H1 (cell line): ENCODE data around the gene UPF2. TPM values are rescaled to one million over a fixed set of nuclear protein-coding genes. Genes with fewer than 3 reads are reported as not detected.

Experiments
- CTCF ChIA-PET: fragments of 300-600 bp; sonication (Branson Sonifier 250); formaldehyde crosslinking; loops from one replicate; lab custom pipeline; 2021; ENCODE audit not compliant: partially characterized antibody; lab: Charles Lee
- POLR2A ChIA-PET: fragments of 300-600 bp; sonication (Branson Sonifier 250); formaldehyde crosslinking; loops from one replicate; lab custom pipeline; 2021; ENCODE audit warnings: inconsistent platforms; ENCODE audit not compliant: partially characterized antibody; lab: Charles Lee
- DNase-seq, 2 experiments: peaks; one replicate each; pipeline versions ENCODE4 v3.0.0 to v3.0.0-alpha.2; 2010 to 2022; ENCODE audit warnings: low spot score in 2 of 2, low read depth in 1 of 2, mixed read lengths in 1 of 2
- FAIRE-seq: peaks from 2 replicates; lab custom pipeline; 2011; peaks lifted over from hg19 to GRCh38; lab: Jason Lieb, UNC
- H2AFZ ChIP-seq: 2 replicates; pipeline ENCODE4 v1.8.1; 2012; ENCODE audit warnings: low read length, inconsistent platforms
- H2AK5ac ChIP-seq: 2 replicates; pipeline ENCODE4 v1.6.1; 2013; ENCODE audit warnings: low read depth, low read length
- H2BK120ac ChIP-seq: replicated peaks from 2 replicates; pipeline ENCODE3; 2013; ENCODE audit warnings: low read depth, low read length, inconsistent platforms
- H2BK12ac ChIP-seq: 2 replicates; pipeline ENCODE4 v1.6.1; 2013; ENCODE audit warnings: low read depth, low read length
- H2BK15ac ChIP-seq: 2 replicates; pipeline ENCODE4 v1.6.1; 2013; ENCODE audit warnings: low read length
- H2BK20ac ChIP-seq: 2 replicates; pipeline ENCODE4 v1.6.1; 2013; ENCODE audit warnings: low read length
- H2BK5ac ChIP-seq: 2 replicates; pipeline ENCODE4 v1.6.1; 2013; ENCODE audit warnings: low read depth, low read length
- H3K14ac ChIP-seq: 2 replicates; pipeline ENCODE4 v1.6.1; 2013; ENCODE audit warnings: inconsistent platforms; ENCODE audit not compliant: insufficient read length
- H3K18ac ChIP-seq: 2 replicates; pipeline ENCODE4 v1.6.1; 2013; ENCODE audit warnings: low read length; ENCODE audit errors: extremely low read depth
- H3K23ac ChIP-seq: 2 replicates; pipeline ENCODE4 v1.6.1; 2013; ENCODE audit warnings: inconsistent platforms; ENCODE audit not compliant: insufficient read length
- H3K23me2 ChIP-seq: 2 replicates; pipeline ENCODE4 v1.6.1; 2013; ENCODE audit warnings: low read depth, low read length
- H3K27ac ChIP-seq: 2 replicates; pipeline ENCODE4 v1.6.1; 2011; ENCODE audit warnings: low read depth, low read length, inconsistent platforms
- H3K27me3 ChIP-seq, 4 experiments: replicated peaks in 1 of 4; 1 replicate in 1 of 4; 2 replicates in 3 of 4; pipeline versions ENCODE4 v1.6.1 to v1.8.1; 2011 to 2013; ENCODE audit warnings: low read length in 3 of 4, mild to moderate bottlenecking in 3 of 4, inconsistent platforms in 2 of 4, mixed read lengths in 2 of 4, moderate library complexity in 1 of 4; ENCODE audit not compliant: control insufficient read depth in 3 of 4, insufficient read depth in 3 of 4; ENCODE audit errors: extremely low read depth in 1 of 4
- H3K36me3 ChIP-seq, 4 experiments: 2 replicates each; pipeline versions ENCODE4 v1.6.1 to v1.8.1; 2011 to 2013; ENCODE audit warnings: mild to moderate bottlenecking in 4 of 4, low read length in 3 of 4, moderate library complexity in 2 of 4, control low read depth in 1 of 4, inconsistent platforms in 1 of 4; ENCODE audit not compliant: insufficient read depth in 4 of 4, control insufficient read depth in 2 of 4
- H3K4ac ChIP-seq: replicated peaks from 2 replicates; pipeline ENCODE3; 2013; ENCODE audit warnings: low read length, low read depth, mixed read lengths, inconsistent platforms; ENCODE audit not compliant: insufficient read length
- H3K4me1 ChIP-seq, 4 experiments: replicated peaks in 1 of 4; 1 replicate in 1 of 4; 2 replicates in 3 of 4; pipeline versions ENCODE4 v1.6.1 to v1.8.1; 2011 to 2013; ENCODE audit warnings: low read length in 3 of 4, inconsistent platforms in 2 of 4, mixed read lengths in 1 of 4; ENCODE audit not compliant: insufficient read depth in 4 of 4, control insufficient read depth in 3 of 4
- H3K4me2 ChIP-seq, 2 experiments: 2 replicates each; pipeline versions ENCODE4 v1.6.1 to v1.8.1; 2011 to 2013; ENCODE audit warnings: low read depth in 2 of 2, low read length in 2 of 2, control low read depth in 1 of 2, inconsistent platforms in 1 of 2, mild to moderate bottlenecking in 1 of 2; ENCODE audit not compliant: insufficient read depth in 1 of 2
- H3K4me3 ChIP-seq, 4 experiments: fragments of 200-600, 300-600 bp in 1 of 4; sonication (generic), shearing (Covaris generic), sonication (Bioruptor Twin) in 1 of 4; 2 replicates each; pipeline versions ENCODE4 v1.5.1 to v1.8.1; 2011 to 2016; ENCODE audit warnings: low read length in 4 of 4, low read depth in 3 of 4, control low read depth in 2 of 4, inconsistent platforms in 2 of 4, mild to moderate bottlenecking in 2 of 4, mixed read lengths in 1 of 4, moderate library complexity in 1 of 4; ENCODE audit not compliant: insufficient read depth in 2 of 4; ENCODE audit errors: extremely low read depth in 1 of 4
- H3K56ac ChIP-seq: replicated peaks from 2 replicates; pipeline ENCODE3; 2013; ENCODE audit warnings: low read depth, mild to moderate bottlenecking, mixed read lengths, low read length, inconsistent platforms; ENCODE audit not compliant: insufficient read length
- H3K79me1 ChIP-seq: 2 replicates; pipeline ENCODE4 v1.6.1; 2013; ENCODE audit warnings: low read depth, low read length, control low read depth
- H3K79me2 ChIP-seq, 2 experiments: 2 replicates each; pipeline versions ENCODE4 v1.6.1 to v1.8.1; 2012 to 2013; ENCODE audit warnings: low read length in 2 of 2, mild to moderate bottlenecking in 2 of 2, inconsistent platforms in 1 of 2; ENCODE audit not compliant: insufficient read depth in 2 of 2, control insufficient read depth in 1 of 2
- H3K9ac ChIP-seq, 4 experiments: replicated peaks in 1 of 4; 1 replicate in 1 of 4; 2 replicates in 3 of 4; pipeline versions ENCODE4 v1.6.1 to v1.8.1; 2011 to 2013; ENCODE audit warnings: low read depth in 3 of 4, low read length in 3 of 4, control low read depth in 2 of 4, mild to moderate bottlenecking in 2 of 4, moderate library complexity in 2 of 4, inconsistent platforms in 1 of 4; ENCODE audit errors: extremely low read depth in 1 of 4
- H3K9me3 ChIP-seq, 2 experiments: 2 replicates each; pipeline versions ENCODE4 v1.6.1 to v1.8.1; 2012 to 2013; ENCODE audit warnings: mild to moderate bottlenecking in 2 of 2, moderate library complexity in 2 of 2, control low read depth in 1 of 2, inconsistent platforms in 1 of 2, low read depth in 1 of 2, low read length in 1 of 2, mixed read lengths in 1 of 2; ENCODE audit not compliant: insufficient read depth in 2 of 2
- H4K20me1 ChIP-seq, 2 experiments: replicated peaks in 1 of 2; 2 replicates each; pipeline versions ENCODE3 to v1.8.1; 2011 to 2013; ENCODE audit warnings: inconsistent platforms in 2 of 2, low read length in 2 of 2, mild to moderate bottlenecking in 1 of 2; ENCODE audit not compliant: insufficient read depth in 2 of 2, control insufficient read depth in 1 of 2
- H4K5ac ChIP-seq: 2 replicates; pipeline ENCODE4 v1.6.1; 2013; ENCODE audit warnings: low read length, low read depth, mixed read lengths, inconsistent platforms; ENCODE audit not compliant: insufficient read length
- H4K8ac ChIP-seq: 2 replicates; pipeline ENCODE4 v1.8.0; 2013; ENCODE audit warnings: mild to moderate bottlenecking, moderate library complexity, low read length, inconsistent platforms; ENCODE audit not compliant: insufficient read depth; ENCODE audit errors: extremely low read depth
- H4K91ac ChIP-seq: replicated peaks from 2 replicates; pipeline ENCODE3; 2013; ENCODE audit warnings: low read length, mixed read lengths, inconsistent platforms; ENCODE audit not compliant: insufficient read length
- GABPA ChIP-seq: IDR thresholded peaks from 2 replicates; pipeline ENCODE4 v1.6.1; 2011; ENCODE audit warnings: mild to moderate bottlenecking, low read length, moderate library complexity, borderline replicate concordance; ENCODE audit not compliant: insufficient read depth
- GTF2F1 ChIP-seq: IDR thresholded peaks from 2 replicates; pipeline ENCODE4 v1.6.1; 2012; ENCODE audit warnings: low read depth, low read length, improper control_type of control experiment, borderline replicate concordance
- TAF7 ChIP-seq: optimal IDR thresholded peaks from 2 replicates; pipeline ENCODE3; 2011; ENCODE audit warnings: low read depth, mild to moderate bottlenecking, inconsistent platforms, low read length, moderate library complexity, borderline replicate concordance
- USF2 ChIP-seq: IDR thresholded peaks from 2 replicates; pipeline ENCODE4 v1.6.1; 2011; ENCODE audit warnings: low read length, improper control_type of control experiment
- WGBS, 2 experiments: shearing (Covaris generic) in 1 of 2; methylation state at CpG; one replicate each; pipeline versions ENCODE4 v1.1.6 to v1.1.7; 2013 to 2015; ENCODE audit warnings: low lambda C conversion rate in 2 of 2, mixed read lengths in 2 of 2, inconsistent platforms in 1 of 2, low coverage in 1 of 2, missing lambda C conversion rate in 1 of 2; ENCODE audit not compliant: insufficient replicate concordance in 2 of 2, insufficient coverage in 1 of 2, insufficient read length in 1 of 2; ENCODE audit errors: extremely low coverage in 1 of 2, missing lambda C conversion rate in 1 of 2; 5-methylcytosine and 5-hydroxymethylcytosine counted together
- polyA plus RNA-seq, 7 experiments: library from polyadenylated mRNA; depleted of rRNA in 3 of 7; stranded (reverse) in 5 of 7; unstranded in 2 of 7; fragments of >200 nt in 5 of 7; fragments of 200-250 nt in 2 of 7; gene quantifications; 1 replicate in 5 of 7; 2 replicates in 1 of 7; 4 replicates in 1 of 7; pipeline versions ENCODE4 v1.2.1 to v1.2.3, GENCODE V29; 2011 to 2013; ENCODE audit warnings: missing spikeins in 2 of 7, mixed read lengths in 2 of 7
- total RNA-seq: library from RNA; stranded (reverse); fragmentation: NEBNext Ultra II Directional; extraction: Animal tissue kit (Norgen Biotek cat#: 25700); gene quantifications from 2 replicates; pipeline ENCODE4 v1.2.1, GENCODE V29; 2021

UPF2 gene
- total and polyA plus RNA-seq, 2 of the 8 experiments (the other 6 are each of a cell fraction or from before 2014, with no cell fraction given), result 6.2 to 32.8 TPM

- no peak overlapping the region for H3K9ac ChIP-seq
- no peaks in the 10 kb centered on the region for H3K23me2 ChIP-seq
- H2AK5ac ChIP-seq, result no peak overlapping the region
- H2BK120ac ChIP-seq, result no peak overlapping the region
- H2BK5ac ChIP-seq, result no peak overlapping the region
- ChIA-PET POLR2A (no interaction called here), CTCF (interaction anchor here (0.7 to 1.5 kb wide), 6 partner anchors 10 to 142 kb away, joined by 3 to 4 read pairs (median 3); partner anchors contain the start of gene DHTKD1)
- H2AFZ ChIP-seq, result no peak overlapping the region
- H2BK15ac ChIP-seq, result no peak overlapping the region
- H3K4me3 ChIP-seq, result no peak overlapping the region
- H2BK20ac ChIP-seq, result no peak overlapping the region
- no peak overlapping the region for H3K56ac ChIP-seq
- no peaks in the 10 kb centered on the region for H3K27me3 ChIP-seq
- no peak for DNase-seq
- no peak overlapping the region for H3K14ac ChIP-seq
- no peaks in the 10 kb centered on the region for H3K79me2 ChIP-seq
- H3K4ac ChIP-seq, result no peak overlapping the region
- no peak for TF ChIP-seq GABPA
- TF ChIP-seq TAF7, result no peak
- TF ChIP-seq USF2, result no peak
- no peak for TF ChIP-seq GTF2F1
- H3K18ac ChIP-seq, result no peak overlapping the region
- peaks cover 0 to 2% of the 10 kb centered on the region in 2 experiments for H4K20me1 ChIP-seq
- no peak overlapping the region for H4K8ac ChIP-seq
- 90% methylated on average over 4 of the region's 4 CpGs; no CpG with 5 or more reads in 1 of the 2 experiments for WGBS, 2 experiments
- no peak overlapping the region for H3K27ac ChIP-seq
- no peaks in the 10 kb centered on the region for H3K9me3 ChIP-seq
- no peak overlapping the region for H3K4me2 ChIP-seq
- H3K23ac ChIP-seq, result no peak overlapping the region
- H4K91ac ChIP-seq, result no peak overlapping the region
- FAIRE-seq, result no peak
- no peak overlapping the region for H2BK12ac ChIP-seq
- H3K79me1 ChIP-seq, result no peaks in the 10 kb centered on the region
- H3K36me3 ChIP-seq, result peaks cover 2 to 51% (median 23%) of the 10 kb centered on the region in 4 experiments; a peak in 6 of 8 replicates
- no peak overlapping the region for H4K5ac ChIP-seq
- H3K4me1 ChIP-seq, result no peaks in the 10 kb centered on the region
Measured at GRCh38 chr10:11961771-11962170, 80.8 kb downstream of the UPF2 start.
